ENCODE results near the gene LHFPL2. TPM values are rescaled to one million over a fixed set of nuclear protein-coding genes. Genes with fewer than 3 reads are reported as not detected.
A peak's percentile ranks its signal among the peaks of the same experiment; 100 is the strongest.

The LHFPL2 gene
- total RNA-seq, 6 experiments from 2014 or later = 14.4 to 18.9 (median 16.7) TPM

DNA sequence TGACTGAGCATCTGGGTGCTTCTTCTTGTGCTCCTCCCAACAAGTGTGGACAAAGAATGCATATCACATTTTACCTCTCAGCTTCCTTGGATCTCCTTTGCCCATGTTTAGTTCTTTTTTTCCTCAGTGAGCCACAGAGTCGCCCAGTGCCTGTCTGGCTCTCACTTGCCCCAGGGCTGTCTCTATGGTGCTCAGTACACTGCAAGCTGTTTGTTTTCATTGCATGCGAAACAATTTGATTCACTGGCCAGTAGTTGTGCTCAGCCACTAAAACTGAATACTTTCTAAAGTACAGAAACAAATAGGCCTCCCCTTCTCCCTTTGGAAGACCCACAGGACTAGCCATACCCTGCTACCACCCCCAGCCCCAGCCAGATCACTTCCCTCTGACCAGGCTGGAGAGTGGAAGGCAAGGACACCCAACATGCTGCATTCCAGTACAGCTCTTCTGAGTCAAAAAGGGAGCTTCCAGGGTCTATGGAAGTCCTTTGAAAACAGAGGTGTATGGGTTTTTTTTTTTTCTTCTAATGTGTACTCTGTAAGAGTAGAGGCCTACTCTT is 3.8 kb downstream of the LHFPL2 start:
- peaks cover under 1% of the 10 kb centered on the region; the same call in 1 of the 2 replicates for H3K27me3 Mint-ChIP-seq (ENCODE audit: insufficient read depth)
- DNase-seq = peak; percentile 68
- no peaks in the 10 kb centered on the region for H3K9me3 Mint-ChIP-seq
- H3K36me3 Mint-ChIP-seq (ENCODE audit: low read depth) = peaks cover 16% of the 10 kb centered on the region
- H3K27ac Mint-ChIP-seq = peak overlapping the region; percentile 58
- H3K4me3 Mint-ChIP-seq = peak overlapping the region; percentile 25
- H3K4me1 Mint-ChIP-seq (ENCODE audit: low read depth) = peaks cover 61% of the 10 kb centered on the region
- TF ChIP-seq, protein P1, sequence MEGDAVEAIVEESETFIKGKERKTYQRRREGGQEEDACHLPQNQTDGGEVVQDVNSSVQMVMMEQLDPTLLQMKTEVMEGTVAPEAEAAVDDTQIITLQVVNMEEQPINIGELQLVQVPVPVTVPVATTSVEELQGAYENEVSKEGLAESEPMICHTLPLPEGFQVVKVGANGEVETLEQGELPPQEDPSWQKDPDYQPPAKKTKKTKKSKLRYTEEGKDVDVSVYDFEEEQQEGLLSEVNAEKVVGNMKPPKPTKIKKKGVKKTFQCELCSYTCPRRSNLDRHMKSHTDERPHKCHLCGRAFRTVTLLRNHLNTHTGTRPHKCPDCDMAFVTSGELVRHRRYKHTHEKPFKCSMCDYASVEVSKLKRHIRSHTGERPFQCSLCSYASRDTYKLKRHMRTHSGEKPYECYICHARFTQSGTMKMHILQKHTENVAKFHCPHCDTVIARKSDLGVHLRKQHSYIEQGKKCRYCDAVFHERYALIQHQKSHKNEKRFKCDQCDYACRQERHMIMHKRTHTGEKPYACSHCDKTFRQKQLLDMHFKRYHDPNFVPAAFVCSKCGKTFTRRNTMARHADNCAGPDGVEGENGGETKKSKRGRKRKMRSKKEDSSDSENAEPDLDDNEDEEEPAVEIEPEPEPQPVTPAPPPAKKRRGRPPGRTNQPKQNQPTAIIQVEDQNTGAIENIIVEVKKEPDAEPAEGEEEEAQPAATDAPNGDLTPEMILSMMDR (IDR thresholded peaks at IDR 0.05) = no peak

DNA sequence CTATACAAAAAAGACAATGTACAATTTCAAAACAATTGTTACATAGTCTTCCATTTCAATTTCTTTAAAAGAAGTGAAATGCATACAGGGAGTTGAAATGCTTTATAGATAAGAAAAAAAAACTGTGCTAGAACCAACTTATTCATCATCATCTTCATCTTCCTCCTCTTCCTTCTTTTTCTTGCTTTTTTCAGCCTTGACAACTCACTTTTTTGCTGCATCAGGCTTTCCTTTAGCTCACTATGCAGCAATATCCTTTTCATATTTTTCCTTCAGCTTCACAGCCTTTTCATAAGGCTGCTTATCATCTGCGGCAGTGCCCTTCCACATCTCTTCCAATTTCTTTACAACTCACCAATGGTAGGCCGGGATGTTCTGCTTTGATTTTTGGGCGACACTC is 4.4 kb downstream of the LHFPL2 start:
- peak overlapping the region; percentile 58 for H3K27ac Mint-ChIP-seq
- TF ChIP-seq, protein P1 (IDR thresholded peaks at IDR 0.05) = no peak
- no peaks in the 10 kb centered on the region for H3K9me3 Mint-ChIP-seq
- H3K27me3 Mint-ChIP-seq (ENCODE audit: insufficient read depth) = no peaks in the 10 kb centered on the region
- H3K4me3 Mint-ChIP-seq = no peak overlapping the region
- peaks cover 64% of the 10 kb centered on the region for H3K4me1 Mint-ChIP-seq (ENCODE audit: low read depth)
- peaks cover 16% of the 10 kb centered on the region for H3K36me3 Mint-ChIP-seq (ENCODE audit: low read depth)
- DNase-seq = no peak

DNA sequence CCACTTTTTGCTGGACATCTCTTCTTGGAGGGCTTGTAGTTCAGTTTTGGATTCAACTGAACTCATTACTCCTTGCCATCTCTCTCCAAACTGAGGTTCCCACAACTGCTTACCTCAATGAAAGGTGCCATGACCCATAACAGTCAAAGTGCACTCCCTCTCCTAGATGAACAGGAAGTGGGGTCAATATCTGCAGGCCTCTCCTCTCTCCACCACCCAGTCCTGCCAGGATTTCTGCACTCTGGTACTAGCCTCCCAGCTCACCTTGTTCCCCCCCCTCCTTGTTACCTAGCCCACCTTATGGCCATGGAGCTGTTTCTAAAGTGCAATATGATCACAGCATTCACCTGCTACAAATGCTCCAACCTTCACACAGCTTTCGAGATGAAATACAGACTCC is 5.9 kb downstream of the LHFPL2 start:
- Mint-ChIP-seq H3K9me3 (no peaks in the 10 kb centered on the region), H3K27ac (no peak overlapping the region), H3K27me3 (ENCODE audit: insufficient read depth) (no peaks in the 10 kb centered on the region), H3K4me1 (ENCODE audit: low read depth) (peaks cover 77% of the 10 kb centered on the region), H3K4me3 (no peak overlapping the region), H3K36me3 (ENCODE audit: low read depth) (peaks cover 16% of the 10 kb centered on the region)
- TF ChIP-seq, protein P1 (IDR thresholded peaks at IDR 0.05) = no peak
- DNase-seq = no peak

DNA sequence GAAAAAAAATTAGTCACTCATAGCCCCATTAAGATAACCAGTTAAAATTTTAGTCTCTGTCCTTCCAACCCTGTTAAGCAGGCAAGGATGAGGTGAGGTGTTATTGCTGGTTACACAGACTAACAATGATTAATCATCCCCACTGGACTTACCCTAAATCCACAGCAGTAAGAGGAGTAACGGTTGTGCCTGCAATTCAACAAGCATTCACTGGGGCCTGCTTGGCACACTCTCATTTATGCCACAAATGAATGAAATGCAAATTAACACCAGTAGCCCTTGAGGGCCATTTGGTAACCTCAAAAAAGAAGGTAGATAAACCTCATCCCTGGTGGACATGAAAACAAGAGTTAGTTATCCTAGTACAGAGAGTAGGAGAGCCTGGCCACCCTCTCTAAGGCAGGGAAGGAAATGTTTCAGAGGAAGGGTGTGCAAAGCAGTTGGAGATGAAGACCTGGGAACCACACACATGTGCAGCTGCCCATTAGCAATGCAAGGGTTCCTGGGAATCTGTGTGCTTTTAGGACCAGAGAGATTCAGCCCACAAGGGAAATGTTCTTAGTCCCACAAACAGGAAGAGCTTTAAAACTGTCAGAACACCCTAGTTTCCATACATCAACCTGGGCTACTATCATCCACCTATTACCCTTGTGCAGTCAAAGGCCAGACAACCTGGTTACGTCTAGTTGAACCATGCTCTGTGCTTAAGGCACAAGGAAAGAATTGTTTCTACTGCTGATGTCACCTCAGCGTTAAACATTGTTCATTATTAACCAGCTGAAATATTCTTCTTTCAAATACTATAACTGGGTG is 7.7 kb downstream of the LHFPL2 start:
- peaks cover 20% of the 10 kb centered on the region for H3K36me3 Mint-ChIP-seq (ENCODE audit: low read depth)
- peak overlapping the region; percentile 78 for H3K27ac Mint-ChIP-seq
- peak overlapping the region; percentile 13 for H3K4me3 Mint-ChIP-seq
- peaks cover 1% of the 10 kb centered on the region for H3K27me3 Mint-ChIP-seq (ENCODE audit: insufficient read depth)
- TF ChIP-seq, protein P1 (IDR thresholded peaks at IDR 0.05) = no peak; the same call in 1 of the 2 replicates
- peak; percentile 41 for DNase-seq
- H3K9me3 Mint-ChIP-seq = no peaks in the 10 kb centered on the region
- peaks cover 64% of the 10 kb centered on the region for H3K4me1 Mint-ChIP-seq (ENCODE audit: low read depth)

DNA sequence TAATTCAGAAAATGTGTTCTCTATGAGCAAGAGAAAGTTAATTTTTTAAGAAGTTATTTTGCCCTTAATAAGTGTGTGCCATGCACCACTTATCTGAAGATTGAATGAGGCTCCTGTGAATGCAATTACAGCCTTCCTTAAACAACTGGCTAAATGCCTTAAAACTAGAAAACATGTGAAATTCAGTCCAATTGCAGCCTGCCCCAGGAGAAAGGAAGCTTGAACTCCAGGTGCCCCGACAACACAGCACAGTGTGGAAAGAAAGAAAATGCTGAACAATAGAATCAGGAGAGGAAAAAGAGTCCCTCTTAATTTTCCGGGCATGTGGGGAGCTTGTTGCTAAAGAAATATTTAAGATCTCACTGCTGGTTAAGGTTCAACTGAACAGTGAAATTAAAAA is 8.8 kb downstream of the LHFPL2 start:
- Mint-ChIP-seq H3K4me1 (ENCODE audit: low read depth) (peaks cover 60% of the 10 kb centered on the region), H3K27ac (peak overlapping the region; percentile 78), H3K9me3 (no peaks in the 10 kb centered on the region), H3K27me3 (ENCODE audit: insufficient read depth) (peaks cover 2% of the 10 kb centered on the region), H3K36me3 (ENCODE audit: low read depth) (peaks cover 22% of the 10 kb centered on the region), H3K4me3 (peak overlapping the region; percentile 61)
- no peak for DNase-seq
- TF ChIP-seq, protein P1 (IDR thresholded peaks at IDR 0.05) = no peak

Data from HFFc6 (cell line).